GM13977 (cell line): Measurements from ENCODE around the gene INSL3.

ENCODE experiments used
- DNase-seq: peaks from one replicate; pipeline ENCODE4 v3.0.0; 2012; ENCODE audit warnings: low spot score
- CTCF ChIP-seq: IDR thresholded peaks from 2 replicates; pipeline ENCODE4 v1.5.1; 2012; ENCODE audit warnings: mild to moderate bottlenecking, control low read depth; ENCODE audit not compliant: insufficient read depth; ENCODE audit errors: extremely low read depth, missing control alignments
- in situ Hi-C: fragments of 300-500 bp; cut with MboI; formaldehyde crosslinking; loops from one replicate; pipeline ENCODE4 v1.12.0; 2022; ENCODE audit warnings: low sequenced_read_pairs, low pct_unique_long_range_greater_than_20kb, mixed read lengths, inconsistent platforms; ENCODE audit not compliant: unreplicated experiment

The INSL3 gene

DNA sequence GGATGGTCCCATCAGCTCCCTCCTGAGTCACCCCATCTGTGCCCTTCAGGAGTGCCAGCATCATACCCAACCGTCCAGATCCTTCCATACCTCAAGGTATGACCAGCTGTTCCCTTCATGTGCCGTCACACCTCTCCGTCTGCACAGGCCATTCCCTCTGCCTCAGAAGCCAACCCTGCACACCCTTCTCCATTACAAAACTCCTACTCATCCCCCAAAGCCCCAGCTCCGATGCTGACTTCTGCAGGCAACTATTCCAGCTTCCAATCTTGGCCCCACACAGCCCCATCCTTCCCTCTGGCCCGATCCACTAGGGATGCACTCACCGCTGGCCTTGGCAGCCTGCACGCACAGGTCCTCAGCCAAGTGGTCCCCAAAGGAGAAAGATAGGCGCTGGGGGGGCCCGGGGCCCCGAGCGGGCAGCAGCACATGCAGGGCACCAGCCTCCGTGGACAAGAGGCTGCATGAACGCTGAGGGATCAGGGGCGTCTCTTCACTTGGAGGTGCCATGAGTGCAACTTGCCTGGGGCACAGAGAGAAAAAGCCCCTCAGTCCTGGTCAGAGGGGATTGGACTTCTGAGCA is 22.7 kb upstream of the INSL3 start:
- no peak for TF ChIP-seq CTCF
- in situ Hi-C loops, result no loop called here
- DNase-seq, result no peak

DNA sequence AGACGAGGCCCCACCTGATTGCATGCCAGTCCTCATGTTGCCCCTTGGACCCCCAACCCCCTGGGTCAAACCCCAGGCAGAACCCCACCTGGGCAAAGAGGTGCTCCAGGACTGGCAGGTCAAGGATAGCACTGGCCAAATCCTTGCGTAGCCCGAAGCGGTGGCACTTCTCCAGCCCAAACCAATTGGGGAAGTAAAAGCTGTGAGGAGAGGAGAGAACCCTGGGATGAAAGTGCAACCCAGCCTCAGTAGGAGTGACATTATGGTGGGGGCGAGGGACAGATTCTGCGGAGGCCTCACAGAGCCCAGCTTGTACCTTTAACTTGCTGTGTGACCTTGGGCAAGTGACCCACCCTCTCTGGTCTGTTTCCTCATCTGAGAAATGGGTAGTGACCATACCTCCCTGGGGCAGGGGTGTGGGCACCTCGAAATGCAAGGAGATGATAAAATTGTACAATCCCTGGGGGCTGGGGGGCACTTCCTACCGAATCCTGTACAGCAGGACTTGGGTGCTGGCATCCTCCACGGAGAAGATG is 22.0 kb upstream of the INSL3 start:
- no peak for DNase-seq
- no peak for TF ChIP-seq CTCF
- in situ Hi-C loops, result no loop called here

DNA sequence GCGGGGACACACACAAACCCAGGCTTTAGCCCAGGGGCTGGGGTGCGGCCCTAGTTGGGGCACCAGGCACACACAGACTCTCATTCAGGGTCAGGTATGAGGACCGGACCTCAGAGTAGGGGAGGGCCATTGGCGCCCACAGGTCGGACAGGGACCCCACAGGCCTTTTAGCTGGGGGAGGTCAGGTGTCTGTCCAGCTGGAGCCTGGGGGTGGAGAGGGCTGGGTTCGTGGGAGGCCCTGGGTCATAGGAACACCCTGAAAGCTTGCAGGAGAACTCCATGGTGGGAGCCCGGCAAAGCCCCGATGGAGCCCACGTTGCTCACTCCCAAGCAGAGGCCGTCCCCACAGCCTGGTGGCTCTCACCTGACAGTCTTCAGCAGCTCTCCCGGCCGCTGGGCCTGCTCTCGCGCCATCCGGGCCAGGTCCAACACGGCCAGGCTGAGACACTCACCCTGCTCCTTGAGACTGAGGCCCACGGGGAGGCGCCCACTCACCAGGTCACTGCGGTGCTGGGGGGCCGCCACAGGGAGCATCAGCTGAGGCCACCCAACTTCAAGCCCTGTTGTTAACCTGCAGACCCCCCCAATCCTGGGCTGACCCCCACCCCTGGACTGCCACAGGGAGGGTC is 21.5 kb upstream of the INSL3 start:
- in situ Hi-C loops, result no loop called here
- no peak for TF ChIP-seq CTCF
- DNase-seq, result peak; percentile 34

DNA sequence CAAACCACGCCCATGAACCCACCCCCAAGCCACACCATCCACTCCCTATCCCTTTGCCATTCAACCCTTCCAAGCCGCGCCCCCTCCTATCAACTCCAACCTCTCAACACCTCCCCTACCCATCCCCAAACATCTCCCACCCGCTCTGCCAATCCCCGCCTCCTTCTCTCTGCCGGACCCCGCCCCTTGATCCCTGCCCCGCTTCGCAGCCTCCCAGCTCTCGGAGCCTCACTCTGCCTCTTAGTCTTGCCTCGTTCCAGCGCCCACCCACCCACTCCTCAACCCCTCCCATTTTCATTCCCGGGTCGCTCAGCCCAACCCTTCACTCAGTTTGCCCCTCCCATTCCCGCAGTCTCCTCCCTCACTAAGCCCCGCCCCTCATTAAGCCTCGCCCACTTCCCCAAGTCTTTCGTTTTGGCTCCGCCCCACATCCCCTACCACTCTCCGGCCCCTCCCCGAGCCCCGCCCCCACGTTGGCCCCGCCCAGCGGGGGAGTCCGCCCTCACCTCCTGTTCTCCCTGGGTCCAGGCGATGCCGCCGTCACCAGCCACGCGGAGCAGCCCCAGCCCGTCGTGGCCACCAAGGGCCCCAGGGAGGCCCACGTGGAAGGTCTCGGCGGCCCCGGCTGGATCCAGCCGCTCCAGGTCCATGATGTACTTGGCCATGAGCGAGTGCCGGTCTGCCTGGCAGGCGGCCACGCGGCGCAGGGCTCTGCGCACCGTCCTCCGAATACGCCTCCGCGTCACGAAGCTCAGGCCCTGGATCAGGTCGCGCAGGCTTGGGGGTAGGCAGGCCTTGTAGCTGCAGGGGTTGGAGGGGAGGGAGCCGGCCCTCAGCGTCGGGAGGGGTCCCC is 20.7 kb upstream of the INSL3 start:
- no peak for TF ChIP-seq CTCF
- DNase-seq, result peak; percentile 70
- in situ Hi-C loops, result no loop called here

DNA sequence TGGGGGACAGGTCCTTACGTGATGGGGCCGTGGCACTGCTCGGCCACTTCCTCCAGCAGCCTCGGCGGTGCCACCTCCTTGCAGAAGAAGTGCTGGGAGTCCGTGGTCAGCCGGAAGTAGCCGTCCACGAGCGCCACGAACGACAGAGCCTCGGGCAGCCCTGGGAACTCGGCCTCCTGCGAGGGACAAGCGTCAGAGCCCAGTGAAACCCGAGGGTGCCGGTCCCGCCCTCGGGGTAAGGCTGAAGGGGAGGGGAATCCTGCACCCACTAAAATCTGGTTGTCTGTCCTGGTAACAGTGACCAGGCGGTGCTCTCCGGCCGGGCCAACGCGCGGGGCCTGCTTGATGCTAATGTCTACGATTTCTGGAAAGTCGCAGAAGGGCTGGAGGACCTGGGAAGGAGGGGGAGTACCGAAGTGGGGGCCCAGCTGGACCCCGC is 20.1 kb upstream of the INSL3 start:
- no peak for DNase-seq
- no peak for TF ChIP-seq CTCF
- in situ Hi-C loops, result no loop called here

DNA sequence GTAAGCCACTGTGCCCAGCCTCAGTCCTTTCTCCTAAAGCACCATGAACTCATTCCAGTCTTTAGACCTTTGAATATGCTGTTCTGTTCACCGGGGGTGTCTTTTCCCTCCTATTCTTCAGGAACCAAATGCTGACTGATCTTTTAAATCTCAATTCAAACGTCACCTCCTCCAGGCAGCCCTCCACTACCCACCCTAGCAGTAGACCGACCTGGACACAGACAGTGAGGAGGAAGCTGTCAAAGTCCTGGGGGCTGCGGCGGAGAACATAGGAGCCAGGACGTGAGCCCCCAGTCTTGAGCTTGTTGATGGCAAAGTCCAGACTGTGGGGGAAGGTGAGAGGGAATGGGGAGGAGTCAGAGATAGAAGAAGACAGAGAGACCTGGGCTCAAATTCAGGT is 18.7 kb upstream of the INSL3 start:
- no peak for DNase-seq
- TF ChIP-seq CTCF, result no peak
- in situ Hi-C loops, result no loop called here
